ENCODE results near the gene ZBTB20. TPM values are rescaled to one million over a fixed set of nuclear protein-coding genes. Genes with fewer than 3 reads are reported as not detected.

ZBTB20 gene
- total RNA-seq, 1 donor from 2014 or later = 21.4 TPM

- Histone ChIP-seq H3K4me3 (ENCODE audit: insufficient read depth, low read depth, low read length) (no peak overlapping the region), H3K27me3 (ENCODE audit: insufficient read depth, low read length) (no peaks in the 10 kb centered on the region), H3K9ac (ENCODE audit: low read length) (no peak overlapping the region), H3K4me1 (ENCODE audit: insufficient read depth, low read length) (no peaks in the 10 kb centered on the region), H3K9me3 (ENCODE audit: insufficient read depth, low read depth, low read length) (no peaks in the 10 kb centered on the region), H3K4me2 (ENCODE audit: low read length) (no peak overlapping the region), H4K20me1 (ENCODE audit: insufficient read depth, low read length) (no peaks in the 10 kb centered on the region), H2AFZ (ENCODE audit: low read depth, low read length) (no peak overlapping the region), H3K27ac (ENCODE audit: low read depth, low read length) (no peak overlapping the region), H3K36me3 (ENCODE audit: insufficient read depth, low read length) (no peaks in the 10 kb centered on the region), H3K79me2 (ENCODE audit: insufficient read depth, low read length) (no peaks in the 10 kb centered on the region)
- Mint-ChIP-seq H3K9me3 (ENCODE audit: unreplicated experiment) (peaks cover 32% of the 10 kb centered on the region), H3K36me3 (ENCODE audit: low read depth, unreplicated experiment) (peaks cover 2% of the 10 kb centered on the region), H3K27me3 (ENCODE audit: low read depth, unreplicated experiment) (no peaks in the 10 kb centered on the region), H3K4me3 (ENCODE audit: unreplicated experiment) (no peak overlapping the region), H3K27ac (ENCODE audit: unreplicated experiment) (no peak overlapping the region), H3K4me1 (ENCODE audit: low read depth, unreplicated experiment) (no peaks in the 10 kb centered on the region)
- FAIRE-seq = no peak
- TF ChIP-seq EZH2 (IDR thresholded peaks at IDR 0.05; ENCODE audit: insufficient read depth, low read length) (no peak), CTCF (IDR thresholded peaks at IDR 0.05; ENCODE audit: insufficient read depth, low read depth, low read length) (no peak)
- DNase-seq (ENCODE audit: low read depth) = peak; percentile 3
These were observed 376.2 kb downstream of the ZBTB20 start for GRCh38 chr3:114770874-114771273.

- Histone ChIP-seq H3K9me3 (ENCODE audit: insufficient read depth, low read depth, low read length) (no peaks in the 10 kb centered on the region), H3K4me1 (ENCODE audit: insufficient read depth, low read length) (peaks cover 9% of the 10 kb centered on the region), H3K4me3 (ENCODE audit: insufficient read depth, low read depth, low read length) (no peak overlapping the region), H3K4me2 (ENCODE audit: low read length) (peak overlapping the region; percentile 29), H2AFZ (ENCODE audit: low read depth, low read length) (no peak overlapping the region), H3K9ac (ENCODE audit: low read length) (no peak overlapping the region), H3K79me2 (ENCODE audit: insufficient read depth, low read length) (no peaks in the 10 kb centered on the region), H4K20me1 (ENCODE audit: insufficient read depth, low read length) (no peaks in the 10 kb centered on the region), H3K36me3 (ENCODE audit: insufficient read depth, low read length) (no peaks in the 10 kb centered on the region), H3K27me3 (ENCODE audit: insufficient read depth, low read length) (no peaks in the 10 kb centered on the region), H3K27ac (ENCODE audit: low read depth, low read length) (no peak overlapping the region)
- H3K4me1 Mint-ChIP-seq (ENCODE audit: low read depth, unreplicated experiment) = peaks cover 12% of the 10 kb centered on the region
- FAIRE-seq (no peak), DNase-seq (ENCODE audit: low read depth) (peak; percentile 34)
- no peaks in the 10 kb centered on the region for H3K36me3 Mint-ChIP-seq (ENCODE audit: low read depth, unreplicated experiment)
- peak overlapping the region; percentile 6 for H3K27ac Mint-ChIP-seq (ENCODE audit: unreplicated experiment)
- peaks cover 1% of the 10 kb centered on the region for H3K9me3 Mint-ChIP-seq (ENCODE audit: unreplicated experiment)
- TF ChIP-seq CTCF (IDR thresholded peaks at IDR 0.05; ENCODE audit: insufficient read depth, low read depth, low read length) = no peak
- H3K27me3 Mint-ChIP-seq (ENCODE audit: low read depth, unreplicated experiment) = no peaks in the 10 kb centered on the region
- H3K4me3 Mint-ChIP-seq (ENCODE audit: unreplicated experiment) = no peak overlapping the region
These were observed 383.0 kb downstream of the ZBTB20 start for GRCh38 chr3:114764056-114764492.

- H3K27ac ChIP-seq (ENCODE audit: low read depth, low read length) = no peak overlapping the region
- Mint-ChIP-seq H3K4me3 (ENCODE audit: unreplicated experiment) (no peak overlapping the region), H3K27ac (ENCODE audit: unreplicated experiment) (no peak overlapping the region), H3K36me3 (ENCODE audit: low read depth, unreplicated experiment) (no peaks in the 10 kb centered on the region), H3K4me1 (ENCODE audit: low read depth, unreplicated experiment) (peaks cover 24% of the 10 kb centered on the region), H3K9me3 (ENCODE audit: unreplicated experiment) (no peaks in the 10 kb centered on the region), H3K27me3 (ENCODE audit: low read depth, unreplicated experiment) (no peaks in the 10 kb centered on the region)
- no peak for TF ChIP-seq CTCF (IDR thresholded peaks at IDR 0.05; ENCODE audit: insufficient read depth, low read depth, low read length)
- TF ChIP-seq EZH2 (IDR thresholded peaks at IDR 0.05; ENCODE audit: insufficient read depth, low read length) = no peak
- H2AFZ ChIP-seq (ENCODE audit: low read depth, low read length) = no peak overlapping the region
- H3K4me2 ChIP-seq (ENCODE audit: low read length) = no peak overlapping the region
- H3K9ac ChIP-seq (ENCODE audit: low read length) = no peak overlapping the region
- no peaks in the 10 kb centered on the region for H4K20me1 ChIP-seq (ENCODE audit: insufficient read depth, low read length)
- H3K4me1 ChIP-seq (ENCODE audit: insufficient read depth, low read length) = peaks cover 14% of the 10 kb centered on the region
- FAIRE-seq (no peak), DNase-seq (ENCODE audit: low read depth) (no peak)
- H3K79me2 ChIP-seq (ENCODE audit: insufficient read depth, low read length) = no peaks in the 10 kb centered on the region
- H3K9me3 ChIP-seq (ENCODE audit: insufficient read depth, low read depth, low read length) = no peaks in the 10 kb centered on the region
- H3K36me3 ChIP-seq (ENCODE audit: insufficient read depth, low read length) = no peaks in the 10 kb centered on the region
- no peak overlapping the region for H3K4me3 ChIP-seq (ENCODE audit: insufficient read depth, low read depth, low read length)
- no peaks in the 10 kb centered on the region for H3K27me3 ChIP-seq (ENCODE audit: insufficient read depth, low read length)
These were observed 384.9 kb downstream of the ZBTB20 start for GRCh38 chr3:114762144-114762543.
